Fibroblast of villous mesenchyme (primary cell): ENCODE measurements around the gene ZHX3. TPM values are rescaled to one million over a fixed set of nuclear protein-coding genes. Genes with fewer than 3 reads are reported as not detected.

ENCODE experiments used
- DNase-seq: peaks from one replicate; pipeline ENCODE4 v3.0.0-alpha.2; 2010; ENCODE audit warnings: low read depth
- H3K4me3 ChIP-seq: 2 replicates; pipeline ENCODE4 v1.5.1; 2011; ENCODE audit warnings: low read depth, mild to moderate bottlenecking, low read length
- CTCF ChIP-seq: IDR thresholded peaks from 2 replicates; pipeline ENCODE4 v1.5.1; 2012; ENCODE audit warnings: low read depth, mild to moderate bottlenecking, low read length; ENCODE audit not compliant: insufficient read depth
- total RNA-seq: library from RNA; depleted of rRNA; stranded (reverse); fragments of >200 nt; gene quantifications from 2 replicates; pipeline ENCODE4 v1.2.3, GENCODE V29; 2012

Gene ZHX3
- total RNA-seq, 1 donor = 39.3 TPM

GRCh38 chr20:41226426-41226825 lies 91.1 kb downstream of the ZHX3 start:
- TF ChIP-seq CTCF = no peak
- no peak for DNase-seq

GRCh38 chr20:41225091-41225490 lies 92.4 kb downstream of the ZHX3 start:
- TF ChIP-seq CTCF = no peak

More at GRCh38 chr20:41226426-41226825, 91.1 kb downstream of the ZHX3 start:
- no peak overlapping the region for H3K4me3 ChIP-seq

GRCh38 chr20:41224281-41224680 lies 93.2 kb downstream of the ZHX3 start:
- DNase-seq = no peak
- no peak for TF ChIP-seq CTCF
- H3K4me3 ChIP-seq = no peak overlapping the region

More at GRCh38 chr20:41225091-41225490, 92.4 kb downstream of the ZHX3 start:
- DNase-seq = no peak
- H3K4me3 ChIP-seq = no peak overlapping the region

GRCh38 chr20:41223112-41223511 lies 94.4 kb downstream of the ZHX3 start:
- TF ChIP-seq CTCF = no peak
- H3K4me3 ChIP-seq = no peak overlapping the region
- DNase-seq = no peak

GRCh38 chr20:41222703-41223102 lies 94.8 kb downstream of the ZHX3 start:
- H3K4me3 ChIP-seq = no peak overlapping the region
- no peak for TF ChIP-seq CTCF
- peak; percentile 41 for DNase-seq

- no peak for TF ChIP-seq CTCF
- H3K4me3 ChIP-seq = no peak overlapping the region
- no peak for DNase-seq
Observed at GRCh38 chr20:41222296-41222695, 95.2 kb downstream of the ZHX3 start.

GRCh38 chr20:41221614-41222218 lies 95.8 kb downstream of the ZHX3 start:
- no peak overlapping the region for H3K4me3 ChIP-seq
- TF ChIP-seq CTCF = no peak
- no peak for DNase-seq
